GM21737 (cell line): ENCODE measurements around the gene GPR150.

Source experiments
- ATAC-seq: cut with Tn5 transposase; IDR thresholded peaks from one replicate; pipeline ENCODE4 v1.9.1; 2021; ENCODE audit warnings: mild to moderate bottlenecking, moderate library complexity; ENCODE audit not compliant: unreplicated experiment

The GPR150 gene

DNA sequence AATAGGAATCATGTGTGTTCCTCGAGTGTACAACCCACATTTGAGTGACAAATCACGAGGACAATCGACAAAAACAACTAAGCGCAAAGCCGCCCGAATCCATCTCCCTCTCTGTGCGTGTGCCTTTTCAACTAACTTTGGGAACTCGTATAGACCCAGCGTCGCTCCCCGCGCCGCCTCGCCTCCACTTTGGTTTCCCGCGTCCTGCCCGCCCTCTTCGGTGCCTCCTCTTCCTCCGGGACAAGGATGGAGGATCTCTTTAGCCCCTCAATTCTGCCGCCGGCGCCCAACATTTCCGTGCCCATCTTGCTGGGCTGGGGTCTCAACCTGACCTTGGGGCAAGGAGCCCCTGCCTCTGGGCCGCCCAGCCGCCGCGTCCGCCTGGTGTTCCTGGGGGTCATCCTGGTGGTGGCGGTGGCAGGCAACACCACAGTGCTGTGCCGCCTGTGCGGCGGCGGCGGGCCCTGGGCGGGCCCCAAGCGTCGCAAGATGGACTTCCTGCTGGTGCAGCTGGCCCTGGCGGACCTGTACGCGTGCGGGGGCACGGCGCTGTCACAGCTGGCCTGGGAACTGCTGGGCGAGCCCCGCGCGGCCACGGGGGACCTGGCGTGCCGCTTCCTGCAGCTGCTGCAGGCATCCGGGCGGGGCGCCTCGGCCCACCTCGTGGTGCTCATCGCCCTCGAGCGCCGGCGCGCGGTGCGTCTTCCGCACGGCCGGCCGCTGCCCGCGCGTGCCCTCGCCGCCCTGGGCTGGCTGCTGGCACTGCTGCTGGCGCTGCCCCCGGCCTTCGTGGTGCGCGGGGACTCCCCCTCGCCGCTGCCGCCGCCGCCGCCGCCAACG, at the start of gene GPR150:
GPR150 (plus strand) TSS at position 58 of the 840 bp plus-strand sequence; CDS start at position 247, 189 bp downstream.
- peak; percentile 77 for ATAC-seq

DNA sequence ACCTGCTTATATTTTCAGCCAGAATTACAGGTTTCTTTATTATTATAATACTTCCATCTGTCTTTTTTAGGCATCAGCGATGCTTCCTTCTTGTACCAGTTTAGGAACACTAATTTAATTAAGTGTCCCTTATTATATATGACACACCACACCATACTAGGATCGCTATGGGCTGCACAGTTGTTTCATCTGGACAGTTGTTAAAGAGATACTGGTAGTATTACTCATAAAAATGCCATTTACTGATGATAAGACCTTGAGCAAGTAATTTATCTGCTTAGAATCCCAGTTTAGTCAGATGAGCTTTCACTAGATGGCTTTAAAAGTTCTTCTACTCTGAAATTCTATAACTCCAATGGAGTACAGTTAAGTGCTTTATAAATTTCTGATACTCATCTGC, 47.9 kb upstream of the GPR150 start:
- ATAC-seq: no peak

DNA sequence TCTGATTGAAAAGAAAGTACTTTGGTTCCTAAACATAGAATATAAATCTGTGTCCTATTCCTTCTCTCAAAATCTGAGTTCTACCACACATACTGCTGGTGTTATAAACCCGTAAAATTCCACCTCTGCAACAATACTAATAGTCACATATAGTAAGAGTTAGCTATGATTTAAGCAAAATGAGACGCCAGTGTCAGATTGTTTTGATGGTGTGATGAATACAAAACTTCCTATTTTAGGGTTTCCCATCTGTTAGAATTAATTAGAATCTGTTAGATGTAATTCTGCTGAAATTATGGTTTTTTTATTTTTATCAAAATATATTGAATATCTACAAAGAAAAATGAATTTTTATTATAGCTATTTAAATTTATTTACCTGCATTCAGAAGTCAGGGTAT, 38.3 kb upstream of the GPR150 start:
- ATAC-seq: no peak

DNA sequence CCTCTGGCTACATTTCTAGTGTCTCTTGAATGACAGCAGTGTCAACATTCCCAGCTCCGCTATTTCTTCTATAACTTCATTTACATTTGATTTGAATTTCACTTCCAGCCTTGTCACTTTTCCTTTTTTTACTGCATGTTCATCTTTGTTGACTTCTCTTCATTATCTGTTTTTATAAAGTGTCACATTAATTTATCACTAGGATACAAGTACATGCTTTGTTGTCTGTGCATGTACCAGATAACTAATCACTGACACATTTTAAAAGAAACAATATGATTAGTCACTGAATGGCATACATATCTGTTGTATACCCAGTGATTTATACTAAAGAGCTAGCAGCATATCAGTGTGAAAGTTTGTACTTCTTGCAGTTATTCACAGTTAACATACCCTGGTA, 35.9 kb upstream of the GPR150 start:
- no peak for ATAC-seq

DNA sequence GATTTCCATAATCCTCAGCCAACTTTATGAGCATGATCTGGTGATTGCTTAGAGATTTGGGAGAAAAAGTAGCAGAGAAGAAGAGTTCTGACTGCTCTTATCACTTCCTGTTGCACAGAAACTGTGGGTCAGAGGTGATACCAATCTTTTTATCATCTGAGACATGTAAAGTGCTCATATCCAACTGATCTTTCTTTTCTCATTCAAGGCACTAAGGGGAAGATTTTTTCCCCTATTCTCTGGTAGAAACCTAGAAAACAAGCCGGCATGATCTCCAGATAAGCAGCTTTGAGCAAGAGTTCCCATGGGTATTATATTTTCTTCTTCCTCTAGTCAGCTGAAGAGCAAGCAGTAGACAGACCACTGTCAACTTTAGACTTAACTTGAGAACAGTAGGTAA, 29.0 kb upstream of the GPR150 start:
- no peak for ATAC-seq

DNA sequence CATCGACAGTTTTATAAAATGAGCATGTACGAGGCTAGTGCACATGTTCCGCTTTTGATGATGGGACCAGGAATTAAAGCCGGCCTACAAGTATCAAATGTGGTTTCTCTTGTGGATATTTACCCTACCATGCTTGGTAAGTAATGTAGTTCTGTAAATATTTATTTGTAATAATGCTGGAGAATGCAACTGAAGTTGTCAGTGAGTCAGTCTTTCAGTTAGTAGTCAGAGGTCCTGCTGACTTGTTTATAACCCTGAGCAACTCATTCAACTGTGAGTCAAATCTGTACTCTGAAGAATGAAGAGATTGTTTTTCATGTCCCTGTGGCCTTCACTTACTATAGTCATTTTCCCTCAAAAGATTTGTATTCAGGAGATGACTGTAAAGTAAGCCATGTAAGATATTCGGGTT, 28.4 kb upstream of the GPR150 start:
- ATAC-seq: peak; percentile 51

DNA sequence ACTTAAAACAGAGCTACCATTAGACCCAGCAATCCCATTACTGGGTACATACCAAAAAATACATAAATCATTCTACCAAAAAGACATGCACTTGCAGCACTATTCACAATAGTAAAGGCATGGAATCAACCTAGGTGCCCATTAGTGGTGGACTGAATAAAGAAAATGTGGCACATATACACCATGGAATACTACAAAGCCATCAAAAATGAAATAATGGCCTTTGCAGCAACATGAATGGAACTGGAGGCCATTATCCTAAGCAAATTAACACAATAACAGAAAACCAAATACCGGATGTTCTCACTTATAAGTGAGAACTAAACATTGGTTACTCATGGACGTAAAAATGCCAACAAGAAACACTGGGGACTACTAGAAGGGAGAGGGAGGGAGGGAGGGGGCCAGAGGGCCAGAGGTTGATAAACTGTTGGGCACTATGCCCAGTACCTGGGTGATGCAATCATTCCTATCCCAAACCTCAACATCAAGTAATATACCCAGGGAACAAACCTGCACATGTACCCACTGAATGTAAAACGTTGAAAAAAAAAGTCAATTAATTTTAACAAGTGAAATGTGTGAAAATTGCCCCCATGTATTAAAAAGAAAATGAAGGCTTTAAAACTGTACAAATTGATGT, 24.5 kb upstream of the GPR150 start:
- ATAC-seq: no peak

DNA sequence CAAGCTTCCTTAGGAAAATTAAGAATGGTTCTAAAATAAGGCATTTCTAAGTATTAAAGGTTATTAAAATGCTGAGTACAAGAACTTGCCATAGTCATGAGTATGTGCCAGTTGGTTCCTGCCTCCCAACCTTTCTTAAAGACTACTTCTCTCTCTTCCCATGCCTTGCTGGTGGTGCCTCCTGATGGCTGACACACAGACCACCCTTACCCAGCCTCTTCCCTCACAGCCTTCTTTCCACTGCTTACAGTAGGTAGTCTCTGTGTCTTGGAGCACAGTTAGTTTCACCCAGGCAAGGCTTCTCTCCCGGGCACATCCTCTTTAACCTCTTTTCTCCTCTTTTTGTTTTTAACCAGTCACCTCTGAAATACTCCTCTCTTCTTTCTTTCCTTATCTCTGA, 20.6 kb upstream of the GPR150 start:
- no peak for ATAC-seq

DNA sequence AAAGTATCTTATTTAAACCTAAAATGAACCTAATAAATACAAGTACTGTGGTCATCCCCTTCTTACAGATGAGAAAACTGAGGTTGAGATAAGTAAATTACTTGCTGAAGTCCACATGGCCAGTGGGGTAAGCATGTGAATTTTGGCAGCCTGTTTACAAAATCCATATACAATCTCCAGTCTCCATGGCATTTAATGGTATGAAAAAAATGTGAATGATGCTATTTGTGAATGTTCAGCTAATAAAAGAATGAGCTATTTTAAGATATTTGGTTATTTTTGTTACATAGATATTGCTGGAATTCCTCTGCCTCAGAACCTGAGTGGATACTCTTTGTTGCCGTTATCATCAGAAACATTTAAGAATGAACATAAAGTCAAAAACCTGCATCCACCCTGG, 19.3 kb upstream of the GPR150 start:
- no peak for ATAC-seq

DNA sequence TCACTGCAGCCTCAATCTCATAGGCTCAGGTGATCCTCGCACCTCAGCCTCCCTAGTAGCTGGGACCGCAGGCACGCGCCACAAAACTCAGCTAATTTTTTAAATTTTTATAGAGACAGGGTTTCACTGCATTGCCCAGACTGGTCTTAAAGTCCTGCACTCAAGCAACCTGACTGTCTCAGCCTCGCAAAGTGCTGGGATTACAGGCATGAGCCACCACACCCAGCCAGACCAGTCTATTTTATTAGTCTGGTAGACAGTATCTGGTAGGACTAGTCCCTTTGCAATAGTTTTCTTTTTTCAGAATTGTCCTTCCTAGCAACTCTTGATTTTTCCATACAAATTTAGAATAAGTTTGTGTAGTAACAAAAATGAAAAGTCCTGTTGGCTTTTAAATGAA, 14.1 kb upstream of the GPR150 start:
- no peak for ATAC-seq

DNA sequence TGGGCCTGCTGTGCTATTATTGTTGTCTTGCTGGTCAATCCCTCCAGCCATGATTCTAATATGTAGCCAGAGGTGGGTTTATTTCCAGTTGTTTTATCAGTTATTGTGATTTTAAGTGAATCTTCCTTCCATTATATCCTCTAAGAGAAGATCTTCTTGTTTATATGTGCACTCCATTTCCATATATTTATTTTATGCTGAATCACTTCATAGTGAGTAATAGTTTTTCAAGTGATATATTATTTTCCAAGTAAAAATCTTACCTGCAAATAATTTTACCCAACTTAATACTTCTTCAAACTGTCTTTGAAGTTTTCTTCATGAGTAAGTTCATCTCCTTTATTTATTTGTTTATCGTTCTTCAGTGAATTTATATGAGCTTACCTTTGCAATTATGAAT, 13.5 kb upstream of the GPR150 start:
- ATAC-seq: no peak

DNA sequence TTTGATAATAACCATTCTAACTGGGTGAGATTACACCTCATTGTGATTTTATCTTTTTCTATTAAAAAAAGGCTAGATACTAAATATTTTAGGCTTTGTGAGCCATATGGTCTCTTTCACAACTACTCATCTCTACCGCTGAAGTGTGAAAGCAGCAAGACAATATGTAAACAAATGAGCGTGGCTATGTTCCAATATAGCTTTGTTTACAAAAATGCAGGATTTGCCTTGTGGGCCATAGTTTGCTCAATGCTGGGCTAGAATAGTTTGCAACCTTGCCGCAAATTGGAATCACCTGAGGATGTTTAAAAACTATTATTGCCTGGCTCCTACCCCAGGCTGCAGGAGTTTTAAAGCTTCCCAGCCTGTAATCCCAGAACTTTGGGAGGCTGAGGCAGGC, 10.2 kb upstream of the GPR150 start:
- no peak for ATAC-seq

DNA sequence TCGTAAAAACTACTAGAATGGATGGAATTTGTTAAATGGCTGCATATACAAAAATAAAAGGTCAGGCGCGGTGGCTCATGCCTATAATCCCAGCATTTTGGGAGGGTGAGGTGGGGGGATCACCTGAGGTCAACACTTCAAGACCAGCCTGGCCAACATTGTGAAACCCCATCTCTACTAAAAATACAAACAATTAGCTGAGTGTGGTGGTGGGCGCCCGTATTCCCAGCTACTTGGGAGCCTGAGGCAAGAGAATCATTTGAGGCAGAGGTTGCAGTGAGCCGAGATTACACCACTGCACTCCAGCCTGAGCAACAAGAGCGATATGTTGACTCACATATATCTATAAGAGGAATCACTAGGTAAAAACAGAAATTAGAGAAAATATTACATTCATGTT, 9.3 kb upstream of the GPR150 start:
- no peak for ATAC-seq

DNA sequence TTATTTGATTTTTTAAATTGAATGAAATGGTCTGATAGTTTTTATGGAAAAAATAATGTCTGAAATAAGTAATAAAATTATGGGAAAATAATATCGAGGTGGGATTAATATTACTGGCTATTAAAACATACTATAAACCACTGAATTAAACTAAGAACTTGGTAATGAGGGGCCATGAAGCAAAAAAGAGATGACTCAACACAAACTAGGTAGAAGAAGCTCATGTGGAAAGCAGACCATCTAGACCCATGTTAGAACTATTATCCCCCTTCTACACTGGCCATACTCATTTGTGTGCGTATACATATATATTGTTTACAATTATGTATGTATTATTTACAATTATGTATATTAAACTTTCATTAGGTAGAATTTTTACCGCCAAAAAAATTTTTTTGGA, 8.5 kb upstream of the GPR150 start:
- ATAC-seq: no peak

DNA sequence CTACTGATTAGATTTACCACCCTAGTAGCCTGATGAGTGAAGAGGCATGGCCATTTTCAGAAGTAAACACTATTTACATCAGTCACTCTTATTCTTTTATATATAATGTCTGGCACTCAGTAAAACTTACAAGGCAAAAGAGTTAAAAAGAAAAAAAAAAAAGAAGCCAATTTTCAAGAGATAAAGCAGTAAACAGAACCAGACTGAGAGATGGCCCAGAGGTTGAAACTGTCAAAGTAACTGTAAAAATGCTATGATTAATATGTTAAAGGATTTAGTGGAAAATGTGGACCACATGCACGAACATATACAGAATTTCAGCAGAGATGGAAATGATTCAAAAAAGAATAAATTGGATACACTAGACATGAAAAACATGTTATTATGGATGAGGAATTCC, 6.4 kb upstream of the GPR150 start:
- no peak for ATAC-seq

DNA sequence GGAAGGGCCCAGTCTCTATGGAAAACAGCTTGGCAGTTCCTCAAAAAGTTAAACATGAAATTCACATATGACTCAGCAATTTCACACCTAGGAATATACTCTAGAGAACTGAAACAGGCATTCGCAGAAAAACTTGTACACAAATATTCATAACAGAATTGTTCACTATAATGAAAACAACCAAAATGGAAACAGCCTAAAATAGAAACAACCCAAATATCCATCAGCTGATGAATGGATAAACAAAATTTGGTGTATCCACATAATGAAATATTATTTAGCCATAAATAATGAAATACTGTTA, 4.8 kb upstream of the GPR150 start:
- ATAC-seq: no peak

DNA sequence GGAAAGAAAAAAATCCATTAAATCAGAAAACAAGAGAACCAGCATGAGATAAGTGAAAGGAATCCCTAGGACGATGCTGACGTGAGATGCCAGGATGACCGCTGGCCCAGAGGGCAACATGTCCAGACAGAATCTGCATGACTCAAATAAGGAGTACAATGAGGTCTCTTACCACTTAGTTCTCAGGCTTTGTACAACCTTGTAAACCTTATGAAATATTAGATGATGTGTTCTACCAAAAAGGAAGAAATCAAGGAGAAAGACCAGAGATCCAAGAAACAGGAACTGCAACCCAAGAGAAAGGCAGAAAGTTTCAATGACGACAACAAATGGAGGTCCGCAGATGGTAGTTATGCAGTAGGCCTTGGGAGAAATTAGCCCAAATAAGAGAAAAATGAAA, 2.8 kb upstream of the GPR150 start:
- no peak for ATAC-seq

DNA sequence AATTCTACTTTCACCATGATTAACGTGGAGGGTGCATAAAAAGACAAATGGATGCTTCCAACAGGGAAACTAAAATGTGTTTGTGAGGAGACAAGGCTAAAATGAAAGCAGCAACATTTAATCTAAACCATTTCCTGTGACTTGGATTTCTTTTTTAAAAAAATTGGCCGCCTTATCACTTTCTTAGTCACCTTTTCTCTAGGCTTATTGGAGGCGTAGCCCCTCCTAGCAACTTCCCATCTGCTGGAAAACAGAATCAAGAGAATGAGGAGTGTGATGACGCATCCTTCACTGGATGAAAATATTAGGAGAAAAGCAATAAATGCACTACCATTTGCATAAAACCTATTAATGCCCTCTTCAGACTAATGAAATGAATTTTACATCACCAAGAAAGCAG, 791 bp upstream of the GPR150 start:
- ATAC-seq: no peak

DNA sequence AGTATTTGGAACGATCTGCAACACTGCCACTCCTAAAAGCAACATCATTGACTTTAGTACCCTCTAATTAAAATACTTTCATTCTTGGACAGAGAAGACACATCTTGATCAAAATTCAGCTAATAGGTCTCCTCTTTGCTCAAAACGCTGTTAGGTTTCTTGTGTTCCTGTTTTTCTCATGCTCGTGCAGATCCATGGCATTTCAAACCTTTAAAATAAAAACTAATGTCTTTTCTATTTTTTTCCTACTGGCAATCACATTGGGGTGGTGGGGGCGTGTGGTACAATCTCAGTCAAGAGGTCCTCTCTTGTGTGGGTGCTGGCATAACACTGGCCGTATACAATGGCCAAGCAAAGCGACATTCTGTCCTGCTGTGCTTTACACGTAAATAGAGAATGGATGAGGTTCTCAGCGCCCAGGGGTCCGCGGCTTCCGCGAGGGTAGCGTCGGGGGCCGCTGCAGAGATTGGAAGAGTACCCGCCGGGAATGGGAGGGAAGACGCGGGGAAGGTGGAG, 315 bp upstream of the GPR150 start:
- no peak for ATAC-seq

DNA sequence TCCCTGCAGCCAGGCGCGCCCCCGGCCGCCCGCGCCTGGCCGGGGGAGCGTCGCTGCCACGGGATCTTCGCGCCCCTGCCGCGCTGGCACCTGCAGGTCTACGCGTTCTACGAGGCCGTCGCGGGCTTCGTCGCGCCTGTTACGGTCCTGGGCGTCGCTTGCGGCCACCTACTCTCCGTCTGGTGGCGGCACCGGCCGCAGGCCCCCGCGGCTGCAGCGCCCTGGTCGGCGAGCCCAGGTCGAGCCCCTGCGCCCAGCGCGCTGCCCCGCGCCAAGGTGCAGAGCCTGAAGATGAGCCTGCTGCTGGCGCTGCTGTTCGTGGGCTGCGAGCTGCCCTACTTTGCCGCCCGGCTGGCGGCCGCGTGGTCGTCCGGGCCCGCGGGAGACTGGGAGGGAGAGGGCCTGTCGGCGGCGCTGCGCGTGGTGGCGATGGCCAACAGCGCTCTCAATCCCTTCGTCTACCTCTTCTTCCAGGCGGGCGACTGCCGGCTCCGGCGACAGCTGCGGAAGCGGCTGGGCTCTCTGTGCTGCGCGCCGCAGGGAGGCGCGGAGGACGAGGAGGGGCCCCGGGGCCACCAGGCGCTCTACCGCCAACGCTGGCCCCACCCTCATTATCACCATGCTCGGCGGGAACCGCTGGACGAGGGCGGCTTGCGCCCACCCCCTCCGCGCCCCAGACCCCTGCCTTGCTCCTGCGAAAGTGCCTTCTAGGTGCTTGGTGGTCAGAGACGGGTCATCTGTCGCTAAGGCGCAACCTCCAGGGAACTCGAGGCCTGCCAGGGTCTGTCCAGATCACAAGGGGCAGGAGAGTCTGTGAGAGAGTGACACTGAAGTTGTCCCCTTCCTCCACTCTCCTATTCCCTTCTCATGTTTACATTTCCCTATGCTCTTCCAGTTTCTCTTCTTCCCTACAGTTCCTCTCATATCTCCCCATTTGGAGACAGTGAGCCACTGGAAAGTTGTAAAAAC, 1.3 kb downstream of the GPR150 start:
- ATAC-seq: peak; percentile 43

DNA sequence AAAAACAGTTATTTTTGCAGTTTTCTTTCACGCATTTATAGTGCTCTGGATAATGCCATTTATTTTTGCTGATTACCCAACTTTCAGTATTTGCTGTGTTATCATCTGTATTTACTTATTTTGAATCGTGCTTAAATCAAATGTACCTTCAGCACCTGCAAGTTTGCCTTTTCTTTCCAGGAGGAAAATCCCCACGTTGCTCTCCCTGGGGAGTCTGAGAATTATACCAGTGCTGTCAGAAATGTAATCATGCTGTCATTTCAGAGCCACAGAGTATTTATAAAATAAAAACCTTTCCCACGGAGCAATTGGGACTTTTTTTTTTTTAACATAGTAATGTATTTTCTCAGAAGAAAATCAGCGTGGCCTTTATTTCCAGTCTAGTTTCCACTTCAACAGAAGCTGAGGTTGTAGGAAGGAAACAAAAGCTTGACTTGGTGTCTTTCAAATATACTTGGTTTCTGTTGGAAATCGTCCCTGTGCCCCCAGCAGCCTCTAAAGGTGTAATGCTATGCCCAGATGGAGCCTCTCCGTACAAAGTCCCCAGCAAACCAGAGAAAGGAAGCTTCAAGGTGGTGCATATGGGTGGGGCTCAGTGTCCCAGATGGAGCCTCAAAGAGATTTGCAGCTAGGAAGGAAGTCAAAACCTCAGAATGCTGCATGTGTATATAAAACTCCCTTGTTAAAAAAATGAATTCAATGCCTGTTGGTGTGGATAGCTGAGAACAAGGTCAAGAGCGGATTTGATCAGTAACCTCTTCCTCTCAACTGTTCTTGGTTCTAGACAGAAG, 2.1 kb downstream of the GPR150 start:
- no peak for ATAC-seq
